HG03135 (cell line): Measurements from ENCODE around the gene LRTM2.

Source experiments
- ATAC-seq: cut with Tn5 transposase; IDR thresholded peaks from one replicate; pipeline ENCODE4 v1.9.1; 2021; ENCODE audit warnings: mild to moderate bottlenecking, moderate library complexity; ENCODE audit not compliant: unreplicated experiment

The LRTM2 gene

GRCh38 chr12:1842183-1842904 is 22.0 kb downstream of the LRTM2 start:
- ATAC-seq: no peak

GRCh38 chr12:1842905-1843640 is 22.7 kb downstream of the LRTM2 start:
- no peak for ATAC-seq

- ATAC-seq: no peak
Observed at GRCh38 chr12:1843641-1844005, 23.3 kb downstream of the LRTM2 start.

GRCh38 chr12:1844223-1844622 is 23.9 kb downstream of the LRTM2 start:
- ATAC-seq: no peak

- no peak for ATAC-seq
Observed at GRCh38 chr12:1844661-1845409, 24.5 kb downstream of the LRTM2 start.

- no peak for ATAC-seq
Observed at GRCh38 chr12:1845427-1845826, 25.1 kb downstream of the LRTM2 start.

- no peak for ATAC-seq
Observed at GRCh38 chr12:1845886-1846285, 25.5 kb downstream of the LRTM2 start.

GRCh38 chr12:1846421-1847405 is 26.3 kb downstream of the LRTM2 start:
- ATAC-seq: no peak

GRCh38 chr12:1847411-1847810 is 27.0 kb downstream of the LRTM2 start:
- no peak for ATAC-seq

- no peak for ATAC-seq
Observed at GRCh38 chr12:1848146-1848545, 27.8 kb downstream of the LRTM2 start.

GRCh38 chr12:1848745-1849144 is 28.4 kb downstream of the LRTM2 start:
- ATAC-seq: no peak

- no peak for ATAC-seq
Observed at GRCh38 chr12:1851151-1851701, 30.9 kb downstream of the LRTM2 start.

GRCh38 chr12:1852076-1852475 is 31.7 kb downstream of the LRTM2 start:
- ATAC-seq: no peak

- no peak for ATAC-seq
Observed at GRCh38 chr12:1853716-1854115, 33.4 kb downstream of the LRTM2 start.

GRCh38 chr12:1855241-1855640 is 34.9 kb downstream of the LRTM2 start:
- no peak for ATAC-seq

GRCh38 chr12:1857086-1857485 is 36.7 kb downstream of the LRTM2 start:
- ATAC-seq: no peak

- no peak for ATAC-seq
Observed at GRCh38 chr12:1857821-1858220, 37.5 kb downstream of the LRTM2 start.

GRCh38 chr12:1858456-1858855 is 38.1 kb downstream of the LRTM2 start:
- ATAC-seq: no peak

GRCh38 chr12:1859643-1860042 is 39.3 kb downstream of the LRTM2 start:
- no peak for ATAC-seq

GRCh38 chr12:1862973-1863372 is 42.6 kb downstream of the LRTM2 start:
- no peak for ATAC-seq
